Stimulated activated CD4-positive, alpha-beta T cell treated with anti-CD3 and anti-CD28 coated beads, TNF-alpha, amount 100 ng/mL, for 24 hours (primary cell): ENCODE data around the gene GRIK3.
"Not testable (repeated sequence)": the region's sequence is repeated elsewhere in the genome, so short reads cannot be mapped to it uniquely, and the experiment has no call there.

Experiments used
- DNase-seq, 3 experiments: peaks; one replicate each; pipeline ENCODE4 v3.0.0-alpha.2; 2020; ENCODE audit warnings: low read depth in 3 of 3

Gene GRIK3

GRCh38 chr1:36787312-36787913, 246.9 kb downstream of the GRIK3 start:
- no peak for DNase-seq

GRCh38 chr1:36786425-36786824, 247.9 kb downstream of the GRIK3 start:
- no peak for DNase-seq

- no peak for DNase-seq
Observed at GRCh38 chr1:36784147-36784859, 250.0 kb downstream of the GRIK3 start.

- DNase-seq = no peak
Observed at GRCh38 chr1:36783475-36783874, 250.8 kb downstream of the GRIK3 start.

GRCh38 chr1:36782785-36783184, 251.5 kb downstream of the GRIK3 start:
- no peak for DNase-seq

- no peak for DNase-seq
Observed at GRCh38 chr1:36782085-36782484, 252.2 kb downstream of the GRIK3 start.

GRCh38 chr1:36781098-36781497, 253.2 kb downstream of the GRIK3 start:
- no peak for DNase-seq

- no peak for DNase-seq
Observed at GRCh38 chr1:36778740-36779139, 255.6 kb downstream of the GRIK3 start.

GRCh38 chr1:36776948-36777831, 257.1 kb downstream of the GRIK3 start:
- no peak for DNase-seq

- no peak for DNase-seq
Observed at GRCh38 chr1:36776256-36776655, 258.1 kb downstream of the GRIK3 start.

- no peak for DNase-seq
Observed at GRCh38 chr1:36775716-36776115, 258.6 kb downstream of the GRIK3 start.

- DNase-seq = no peak
Observed at GRCh38 chr1:36773827-36774541, 260.3 kb downstream of the GRIK3 start.

- no peak for DNase-seq
Observed at GRCh38 chr1:36772647-36773495, 261.4 kb downstream of the GRIK3 start.

- no peak for DNase-seq
Observed at GRCh38 chr1:36771660-36772284, 262.5 kb downstream of the GRIK3 start.

GRCh38 chr1:36771240-36771639, 263.1 kb downstream of the GRIK3 start:
- no peak for DNase-seq

- no peak for DNase-seq
Observed at GRCh38 chr1:36769886-36770830, 264.2 kb downstream of the GRIK3 start.

GRCh38 chr1:36768486-36769178, 265.7 kb downstream of the GRIK3 start:
- DNase-seq = no peak

GRCh38 chr1:36767429-36767828, 266.9 kb downstream of the GRIK3 start:
- DNase-seq = not testable (repeated sequence)

GRCh38 chr1:36766481-36766880, 267.8 kb downstream of the GRIK3 start:
- no peak for DNase-seq
